ENCODE results near the gene PDK1.
"Not testable (repeated sequence)": the region's sequence is repeated elsewhere in the genome, so short reads cannot be mapped to it uniquely, and the experiment has no call there.

The PDK1 gene

GRCh38 chr2:172535119-172535518 is 20.8 kb upstream of the PDK1 start:
- no peak overlapping the region for H3K4me3 ChIP-seq (ENCODE audit: low read depth, low read length)
- DNase-seq (ENCODE audit: low read depth), result no peak
- no peak for TF ChIP-seq CTCF (IDR thresholded peaks at IDR 0.05; ENCODE audit: insufficient read depth, low read depth, low read length, missing control alignments)

- not testable (repeated sequence) for DNase-seq (ENCODE audit: low read depth)
Measured at GRCh38 chr2:172537851-172538250, 18.0 kb upstream of the PDK1 start.

GRCh38 chr2:172539767-172540166 is 16.1 kb upstream of the PDK1 start:
- DNase-seq (ENCODE audit: low read depth), result no peak

More at GRCh38 chr2:172537851-172538250, 18.0 kb upstream of the PDK1 start:
- H3K4me3 ChIP-seq (ENCODE audit: low read depth, low read length), result not testable (repeated sequence)

GRCh38 chr2:172540421-172540820 is 15.5 kb upstream of the PDK1 start:
- DNase-seq (ENCODE audit: low read depth), result no peak
- no peak for TF ChIP-seq CTCF (IDR thresholded peaks at IDR 0.05; ENCODE audit: insufficient read depth, low read depth, low read length, missing control alignments)

More at GRCh38 chr2:172539767-172540166, 16.1 kb upstream of the PDK1 start:
- H3K4me3 ChIP-seq (ENCODE audit: low read depth, low read length), result no peak overlapping the region
- TF ChIP-seq CTCF (IDR thresholded peaks at IDR 0.05; ENCODE audit: insufficient read depth, low read depth, low read length, missing control alignments), result no peak

GRCh38 chr2:172545408-172546075 is 10.3 kb upstream of the PDK1 start:
- no peak overlapping the region for H3K4me3 ChIP-seq (ENCODE audit: low read depth, low read length)
- TF ChIP-seq CTCF (IDR thresholded peaks at IDR 0.05; ENCODE audit: insufficient read depth, low read depth, low read length, missing control alignments), result no peak
- DNase-seq (ENCODE audit: low read depth), result no peak

More at GRCh38 chr2:172540421-172540820, 15.5 kb upstream of the PDK1 start:
- H3K4me3 ChIP-seq (ENCODE audit: low read depth, low read length), result no peak overlapping the region

GRCh38 chr2:172549131-172549530 is 6.8 kb upstream of the PDK1 start:
- no peak overlapping the region for H3K4me3 ChIP-seq (ENCODE audit: low read depth, low read length)
- no peak for DNase-seq (ENCODE audit: low read depth)
- no peak for TF ChIP-seq CTCF (IDR thresholded peaks at IDR 0.05; ENCODE audit: insufficient read depth, low read depth, low read length, missing control alignments)

GRCh38 chr2:172549802-172550201 is 6.1 kb upstream of the PDK1 start:
- DNase-seq (ENCODE audit: low read depth); H3K4me3 ChIP-seq (ENCODE audit: low read depth, low read length): not testable (repeated sequence)

GRCh38 chr2:172550419-172550818 is 5.5 kb upstream of the PDK1 start:
- no peak for DNase-seq (ENCODE audit: low read depth)
- no peak for TF ChIP-seq CTCF (IDR thresholded peaks at IDR 0.05; ENCODE audit: insufficient read depth, low read depth, low read length, missing control alignments)
- H3K4me3 ChIP-seq (ENCODE audit: low read depth, low read length), result no peak overlapping the region
